ENCODE results near the gene KRTAP6-2.

Gene KRTAP6-2

GRCh38 chr21:30555095-30555494 lies 43.6 kb downstream of the KRTAP6-2 start:
- no peak for TF ChIP-seq CTCF (conservative IDR thresholded peaks at IDR 0.05; ENCODE audit: low read depth, low read length)
- H3K4me3 ChIP-seq (ENCODE audit: low read length) = no peak overlapping the region
- no peak for DNase-seq (ENCODE audit: low read depth)

- DNase-seq (ENCODE audit: low read depth) = no peak
- no peak for TF ChIP-seq CTCF (conservative IDR thresholded peaks at IDR 0.05; ENCODE audit: low read depth, low read length)
- H3K4me3 ChIP-seq (ENCODE audit: low read length) = no peak overlapping the region
Observed at GRCh38 chr21:30552782-30553181, 45.9 kb downstream of the KRTAP6-2 start.
